K562 (cell line): ENCODE measurements around the gene XAB2. TPM values are rescaled to one million over a fixed set of nuclear protein-coding genes. Genes with fewer than 3 reads are reported as not detected.

ENCODE experiments used
- ATAC-seq: fragments of 200-7000 bp; cut with Tn5 transposase; 3 replicates; pipeline ENCODE4 v1.9.1; 2020; ENCODE audit warnings: moderate library complexity
- BruUV-seq: library from RNA; stranded (reverse); fragments of 400-500 nt; replicated peaks from 2 replicates; lab custom pipeline; 2021; lab: Mats Ljungman, UMichigan
- CTCF ChIA-PET: fragments of 300-600 bp; formaldehyde crosslinking; extraction: SDS; loops from one replicate; lab custom pipeline; 2021; ENCODE audit warnings: low intra/inter-chr PET ratio; lab: Yijun Ruan, JAX
- POLR2A ChIA-PET: fragments of 300-600, 350-650 bp; sonication (Branson Sonifier 250); formaldehyde crosslinking; extraction: SDS; loops from one replicate; lab custom pipeline; 2021; ENCODE audit warnings: antibody characterized with exemption, inconsistent platforms; lab: Yijun Ruan, JAX
- DNase-seq, 4 experiments: peaks; one replicate each; pipeline versions ENCODE4 v3.0.0 to v3.0.0-alpha.2; 2011 to 2018; ENCODE audit warnings: low spot score in 3 of 4, mixed read lengths in 3 of 4; ENCODE audit errors: extremely low read depth in 1 of 4
- FAIRE-seq: peaks from 2 replicates; lab custom pipeline; 2011; peaks lifted over from hg19 to GRCh38; lab: Jason Lieb, UNC
- H2AFZ ChIP-seq: 2 replicates; pipeline ENCODE4 v1.6.0; 2011; ENCODE audit warnings: low read depth, low read length, control low read depth, inconsistent platforms
- H3K27ac ChIP-seq: fragments of 200-600 bp; 3 replicates; pipeline ENCODE4 v1.8.0; 2011; ENCODE audit warnings: low read depth, mild to moderate bottlenecking, control low read depth, inconsistent platforms, low read length, moderate library complexity, mixed read lengths; ENCODE audit errors: extremely low read depth
- H3K27me3 ChIP-seq, 2 experiments: fragments of 300-600 bp in 1 of 2; 2 replicates in 1 of 2; 3 replicates in 1 of 2; pipeline versions ENCODE4 v1.6.0 to v1.8.0; 2011; ENCODE audit warnings: inconsistent platforms in 2 of 2, low read length in 2 of 2, mild to moderate bottlenecking in 1 of 2, mixed read lengths in 1 of 2, moderate library complexity in 1 of 2; ENCODE audit not compliant: control insufficient read depth in 2 of 2, insufficient read depth in 2 of 2
- H3K36me3 ChIP-seq: fragments of 300-600 bp; 3 replicates; pipeline ENCODE4 v1.8.0; 2011; ENCODE audit warnings: mild to moderate bottlenecking, low read length, inconsistent platforms; ENCODE audit not compliant: control insufficient read depth, insufficient read depth
- H3K4me1 ChIP-seq, 2 experiments: fragments of 200-600 bp in 1 of 2; replicated peaks in 1 of 2; 2 replicates in 1 of 2; 3 replicates in 1 of 2; pipeline versions ENCODE4 v1.5.1 to v1.8.0; 2011; ENCODE audit warnings: inconsistent platforms in 2 of 2, low read length in 2 of 2, mild to moderate bottlenecking in 1 of 2, mixed read lengths in 1 of 2, moderate library complexity in 1 of 2; ENCODE audit not compliant: control insufficient read depth in 2 of 2, insufficient read depth in 2 of 2
- H3K4me2 ChIP-seq: 2 replicates; pipeline ENCODE4 v1.6.1; 2011; ENCODE audit warnings: low read length, control low read depth, inconsistent platforms, mixed read lengths; ENCODE audit not compliant: insufficient read depth
- H3K4me3 ChIP-seq: fragments of 200-600 bp; sonication (generic), shearing (Covaris generic); 2 replicates; pipeline ENCODE4 v1.5.1; 2016; ENCODE audit warnings: control low read depth, inconsistent platforms
- H3K79me2 ChIP-seq: fragments of 200-600 bp; 3 replicates; pipeline ENCODE4 v1.8.0; 2011; ENCODE audit warnings: low read length, inconsistent platforms; ENCODE audit not compliant: control insufficient read depth, insufficient read depth
- H3K9ac ChIP-seq, 2 experiments: 2 replicates each; pipeline versions ENCODE4 v1.6.0 to v1.6.1; 2011; ENCODE audit warnings: low read depth in 2 of 2, low read length in 2 of 2, control low read depth in 1 of 2, inconsistent platforms in 1 of 2, mild to moderate bottlenecking in 1 of 2, mixed read lengths in 1 of 2; ENCODE audit not compliant: insufficient read depth in 1 of 2
- H3K9me1 ChIP-seq: one replicate; pipeline ENCODE4 v1.6.0; 2011; ENCODE audit warnings: inconsistent platforms, mild to moderate bottlenecking, low read length, moderate library complexity; ENCODE audit not compliant: control insufficient read depth, insufficient read depth
- H3K9me3 ChIP-seq: replicated peaks from 2 replicates; pipeline ENCODE4 v1.5.1; 2011; ENCODE audit warnings: low read depth, low read length, inconsistent platforms; ENCODE audit not compliant: control insufficient read depth, insufficient read depth
- H4K20me1 ChIP-seq: replicated peaks from 2 replicates; pipeline ENCODE4 v1.6.1; 2011; ENCODE audit warnings: low read length, inconsistent platforms, mixed read lengths; ENCODE audit not compliant: control insufficient read depth, insufficient read depth
- CCAR2 ChIP-seq: fragments of 200-400 bp; formaldehyde crosslinking; IDR thresholded peaks from 2 replicates; pipeline ENCODE4 v1.6.1; 2017; ENCODE audit warnings: mild to moderate bottlenecking, low read depth, low read length
- CREM ChIP-seq: IDR thresholded peaks from 2 replicates; pipeline ENCODE4 v1.6.1; 2014; ENCODE audit warnings: antibody characterized with exemption, low read depth
- LARP7 ChIP-seq: fragments of 450-650 bp; IDR thresholded peaks from 2 replicates; pipeline ENCODE4 v1.6.1; 2016
- MCM7 ChIP-seq, 2 experiments: fragments of 450-650 bp; IDR thresholded peaks; 2 replicates each; pipeline ENCODE4 v1.6.1; 2016 to 2018
- MTA2 ChIP-seq: fragments of 450-650 bp; IDR thresholded peaks from 2 replicates; pipeline ENCODE4 v1.6.1; 2016; ENCODE audit warnings: low read depth
- NCOA2 ChIP-seq, 2 experiments: fragments of 450-650 bp; IDR thresholded peaks; 2 replicates each; pipeline ENCODE4 v1.6.1; 2018; ENCODE audit warnings: mild to moderate bottlenecking in 2 of 2, moderate library complexity in 1 of 2; ENCODE audit not compliant: partially characterized antibody in 2 of 2
- POLR2AphosphoS5 ChIP-seq: IDR thresholded peaks from 2 replicates; pipeline ENCODE4 v1.6.1; 2011; ENCODE audit warnings: mild to moderate bottlenecking, low read depth, low read length, moderate library complexity; ENCODE audit not compliant: control insufficient read depth, insufficient read depth
- TOE1 ChIP-seq, 2 experiments: fragments of 450-650 bp in 1 of 2; sonication (generic) in 1 of 2; formaldehyde crosslinking in 1 of 2; IDR thresholded peaks; 2 replicates each; pipeline versions ENCODE4 v1.7.1 to v1.8.0; 2016 to 2022; ENCODE audit warnings: borderline replicate concordance in 2 of 2, mild to moderate bottlenecking in 2 of 2, antibody characterized with exemption in 1 of 2, inconsistent platforms in 1 of 2, low read depth in 1 of 2, missing genetic modification reagents in 1 of 2, moderate library complexity in 1 of 2
- ZNF41 ChIP-seq: fragments of 250-450 bp; sonication (Bioruptor Pico); conservative IDR thresholded peaks from 2 replicates; pipeline ENCODE4 v1.4.0; 2020; ENCODE audit warnings: mild to moderate bottlenecking
- WGBS: fragments of 100-300 bp; shearing (Covaris generic); methylation state at CpG from one replicate; pipeline ENCODE4 v1.1.6; 2016; ENCODE audit warnings: low coverage, mixed read lengths; ENCODE audit not compliant: insufficient coverage; ENCODE audit errors: missing lambda C conversion rate; 5-methylcytosine and 5-hydroxymethylcytosine counted together
- in situ Hi-C: fragments of 300-500 bp; cut with MboI; formaldehyde crosslinking; loops from 4 replicates; pipeline ENCODE4 v1.15.0; 2018; ENCODE audit warnings: inconsistent platforms, mixed read lengths
- intact Hi-C: fragments of 100-400 bp; cut with micrococcal nuclease; formaldehyde crosslinking; loops from 2 replicates; pipeline ENCODE4 v1.14.2; 2022
- polyA plus RNA-seq, 8 experiments: library from polyadenylated mRNA; depleted of rRNA in 4 of 8; stranded (reverse) in 5 of 8; unstranded in 3 of 8; fragments of >200 nt; fragmentation: Nextera tagmentation in 2 of 8; fragmentation: Illumina TruSeq in 1 of 8; extraction: Ambion mirVana in 2 of 8; extraction: Trizol in 1 of 8; gene quantifications; 2 replicates each; pipeline versions ENCODE4 v1.2.1 to v1.2.3, GENCODE V29; 2011 to 2014; ENCODE audit warnings: inconsistent platforms in 1 of 8, missing spikeins in 1 of 8
- total RNA-seq, 7 experiments: library from RNA; depleted of rRNA in 6 of 7; stranded (reverse); fragments of >200 nt in 6 of 7; fragmentation: Illumina TruSeq in 2 of 7; extraction: Trizol in 2 of 7; gene quantifications; 2 replicates each; pipeline versions ENCODE4 v1.2.1 to v1.2.3, GENCODE V29; 2011 to 2021; ENCODE audit warnings: low replicate concordance in 1 of 7
- TF ChIP-seq, protein P1 (sequence below): fragments of 250-450 bp; sonication (Bioruptor Pico); IDR thresholded peaks from 2 replicates; pipeline ENCODE4 v1.8.0; 2022; ENCODE audit warnings: inconsistent platforms
- TF ChIP-seq, protein P2 (sequence below): fragments of 450-650 bp; conservative IDR thresholded peaks from 2 replicates; pipeline ENCODE4 v1.6.1; 2016; ENCODE audit warnings: missing genetic modification characterization, low read depth, mild to moderate bottlenecking, control low read depth, missing compliant biosample characterization

XAB2 gene
- total and polyA plus RNA-seq, 9 of the 15 experiments (the other 6 are each of a cell fraction or from before 2014, with no cell fraction given): 0.21 to 58.3 (median 20.0) TPM

DNA sequence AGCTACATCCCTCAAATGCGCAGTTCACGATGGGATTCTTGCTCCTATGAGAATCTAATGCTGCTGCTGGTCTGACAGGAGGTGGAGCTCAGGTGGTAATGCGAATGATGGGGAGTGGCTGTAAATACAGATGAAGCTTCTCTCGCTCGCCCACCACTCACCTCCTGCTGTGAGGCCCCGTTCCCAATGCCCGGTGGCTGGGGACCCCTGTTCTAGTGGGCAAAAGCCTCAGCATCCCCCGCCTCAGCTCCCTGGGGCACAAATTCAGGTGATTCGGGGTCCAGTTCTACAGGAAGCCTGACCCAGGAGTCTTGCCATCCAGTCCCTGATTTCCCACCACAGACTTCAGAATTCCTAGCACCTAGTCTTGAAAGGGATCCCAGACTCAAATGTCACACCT lies 43.2 kb upstream of the XAB2 start (continued):
- no peak for TF ChIP-seq TOE1 (IDR thresholded peaks at IDR 0.05; ENCODE audit: borderline replicate concordance)
- TF ChIP-seq TOE1 (CRISPR knock-in tag; IDR thresholded peaks at IDR 0.05; ENCODE audit: borderline replicate concordance, low read depth): no peak
- no peak for TF ChIP-seq MCM7 (IDR thresholded peaks at IDR 0.05)
- TF ChIP-seq, protein P1, sequence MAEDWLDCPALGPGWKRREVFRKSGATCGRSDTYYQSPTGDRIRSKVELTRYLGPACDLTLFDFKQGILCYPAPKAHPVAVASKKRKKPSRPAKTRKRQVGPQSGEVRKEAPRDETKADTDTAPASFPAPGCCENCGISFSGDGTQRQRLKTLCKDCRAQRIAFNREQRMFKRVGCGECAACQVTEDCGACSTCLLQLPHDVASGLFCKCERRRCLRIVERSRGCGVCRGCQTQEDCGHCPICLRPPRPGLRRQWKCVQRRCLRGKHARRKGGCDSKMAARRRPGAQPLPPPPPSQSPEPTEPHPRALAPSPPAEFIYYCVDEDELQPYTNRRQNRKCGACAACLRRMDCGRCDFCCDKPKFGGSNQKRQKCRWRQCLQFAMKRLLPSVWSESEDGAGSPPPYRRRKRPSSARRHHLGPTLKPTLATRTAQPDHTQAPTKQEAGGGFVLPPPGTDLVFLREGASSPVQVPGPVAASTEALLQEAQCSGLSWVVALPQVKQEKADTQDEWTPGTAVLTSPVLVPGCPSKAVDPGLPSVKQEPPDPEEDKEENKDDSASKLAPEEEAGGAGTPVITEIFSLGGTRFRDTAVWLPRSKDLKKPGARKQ: no peak

DNA sequence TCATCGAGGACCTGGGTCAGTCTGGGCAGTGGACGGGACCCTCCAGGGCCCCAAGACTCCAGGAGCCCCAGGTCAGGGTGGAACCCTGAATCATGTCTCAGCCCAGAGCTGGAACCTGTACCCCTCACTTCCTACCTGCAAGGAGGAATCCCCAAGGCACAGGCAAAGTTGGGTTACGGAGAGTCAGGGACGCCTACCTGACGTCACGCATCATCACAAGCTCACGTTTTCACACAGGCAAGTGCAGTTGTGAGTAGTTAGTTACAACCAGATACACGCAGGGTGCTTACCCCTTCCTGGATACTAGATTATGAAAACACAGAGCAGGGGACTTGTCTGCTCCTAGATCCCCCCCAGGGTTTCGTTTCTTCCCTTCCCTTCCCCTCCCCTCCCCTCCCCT lies 41.4 kb upstream of the XAB2 start:
- no peak overlapping the region for H3K4me3 ChIP-seq
- H3K9me1 ChIP-seq: no peaks in the 10 kb centered on the region
- FAIRE-seq (no peak), DNase-seq (no peak), ATAC-seq (no peak)
- intact Hi-C loops (no loop called here), in situ Hi-C loops (no loop called here)
- peaks cover 5% of the 10 kb centered on the region; the same call in 1 of the 2 replicates for H3K9me3 ChIP-seq
- TF ChIP-seq, protein P2, sequence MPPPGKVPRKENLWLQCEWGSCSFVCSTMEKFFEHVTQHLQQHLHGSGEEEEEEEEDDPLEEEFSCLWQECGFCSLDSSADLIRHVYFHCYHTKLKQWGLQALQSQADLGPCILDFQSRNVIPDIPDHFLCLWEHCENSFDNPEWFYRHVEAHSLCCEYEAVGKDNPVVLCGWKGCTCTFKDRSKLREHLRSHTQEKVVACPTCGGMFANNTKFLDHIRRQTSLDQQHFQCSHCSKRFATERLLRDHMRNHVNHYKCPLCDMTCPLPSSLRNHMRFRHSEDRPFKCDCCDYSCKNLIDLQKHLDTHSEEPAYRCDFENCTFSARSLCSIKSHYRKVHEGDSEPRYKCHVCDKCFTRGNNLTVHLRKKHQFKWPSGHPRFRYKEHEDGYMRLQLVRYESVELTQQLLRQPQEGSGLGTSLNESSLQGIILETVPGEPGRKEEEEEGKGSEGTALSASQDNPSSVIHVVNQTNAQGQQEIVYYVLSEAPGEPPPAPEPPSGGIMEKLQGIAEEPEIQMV (tag): no peak
- TF ChIP-seq POLR2AphosphoS5 (no peak), LARP7 (no peak), MTA2 (no peak), CREM (peak; percentile 33; the same call in 1 of the 2 replicates), NCOA2 (IDR thresholded peaks at IDR 0.05; ENCODE audit: partially characterized antibody in 2 of 2) (no peak), CCAR2 (no peak), ZNF41 (CRISPR knock-in tag) (no peak)
- H3K4me2 ChIP-seq: no peak overlapping the region; the same call in 1 of the 2 replicates
- H2AFZ ChIP-seq: no peak overlapping the region
- no peaks in the 10 kb centered on the region for H3K79me2 ChIP-seq
- H4K20me1 ChIP-seq: no peaks in the 10 kb centered on the region
- 4% methylated on average over 7 of the region's 9 CpGs for WGBS
- ChIA-PET CTCF (no interaction called here), POLR2A (no interaction called here)
- H3K4me1 ChIP-seq: peaks cover 0 to 10% of the 10 kb centered on the region in 2 experiments; a peak in 2 of 5 replicates
- BruUV-seq: no TSS peak
- H3K27ac ChIP-seq: no peak overlapping the region
- peaks cover 19 to 39% of the 10 kb centered on the region in 2 experiments; a peak in 4 of 5 replicates for H3K27me3 ChIP-seq
- no peaks in the 10 kb centered on the region for H3K36me3 ChIP-seq
- H3K9ac ChIP-seq: peak overlapping the region in 1 of 2 experiments; percentile 13; a peak in 1 of 4 replicates
